AG09309 (cell line): ENCODE data around the gene CHAC1.
"Not testable (repeated sequence)": the region's sequence is repeated elsewhere in the genome, so short reads cannot be mapped to it uniquely, and the experiment has no call there.

Experiments used
- DNase-seq: peaks from one replicate; pipeline ENCODE4 v3.0.0-alpha.2; 2010; ENCODE audit warnings: low read depth
- H3K4me3 ChIP-seq: 2 replicates; pipeline ENCODE4 v1.5.1; 2011; ENCODE audit warnings: mild to moderate bottlenecking, low read depth, low read length, moderate library complexity; ENCODE audit not compliant: control insufficient read depth
- TF ChIP-seq, protein P1 (sequence below): IDR thresholded peaks from 2 replicates; pipeline ENCODE4 v1.5.1; 2011; ENCODE audit warnings: mild to moderate bottlenecking, low read depth, low read length, inconsistent platforms; ENCODE audit not compliant: insufficient read depth, control insufficient read depth; ENCODE audit errors: missing control alignments

The CHAC1 gene

DNA sequence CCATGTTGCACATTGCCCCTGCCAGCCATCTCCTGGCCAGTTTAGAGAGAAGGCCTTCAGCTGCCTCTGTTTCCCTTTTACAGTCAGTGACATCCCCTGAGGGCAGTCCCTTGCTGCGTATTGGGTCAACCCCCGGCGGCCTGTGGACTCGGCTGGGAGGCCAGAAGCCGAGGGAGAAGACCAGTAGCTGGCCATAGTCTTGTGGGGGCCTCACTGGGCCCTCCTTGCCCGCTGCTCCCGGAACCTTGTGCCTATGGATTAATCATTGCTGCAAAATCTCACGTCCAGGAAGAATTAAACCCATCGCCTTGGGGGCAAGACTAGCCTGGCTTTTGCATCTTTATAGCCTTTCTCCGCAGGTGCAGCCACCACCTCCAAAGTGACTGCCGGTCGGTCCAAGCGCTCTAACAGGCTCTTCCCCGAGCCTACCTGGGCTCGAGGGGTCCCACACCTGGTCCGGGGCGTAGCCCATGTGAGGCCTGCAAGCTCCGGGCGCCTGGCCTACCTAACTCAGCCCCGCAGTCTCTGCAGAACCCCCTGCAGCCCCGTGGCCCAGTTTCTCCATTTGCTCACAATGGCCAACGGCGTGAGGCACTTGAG, 870 bp upstream of the CHAC1 start:
- peak overlapping the region; percentile 95 for H3K4me3 ChIP-seq
- no peak for DNase-seq
- TF ChIP-seq, protein P1, sequence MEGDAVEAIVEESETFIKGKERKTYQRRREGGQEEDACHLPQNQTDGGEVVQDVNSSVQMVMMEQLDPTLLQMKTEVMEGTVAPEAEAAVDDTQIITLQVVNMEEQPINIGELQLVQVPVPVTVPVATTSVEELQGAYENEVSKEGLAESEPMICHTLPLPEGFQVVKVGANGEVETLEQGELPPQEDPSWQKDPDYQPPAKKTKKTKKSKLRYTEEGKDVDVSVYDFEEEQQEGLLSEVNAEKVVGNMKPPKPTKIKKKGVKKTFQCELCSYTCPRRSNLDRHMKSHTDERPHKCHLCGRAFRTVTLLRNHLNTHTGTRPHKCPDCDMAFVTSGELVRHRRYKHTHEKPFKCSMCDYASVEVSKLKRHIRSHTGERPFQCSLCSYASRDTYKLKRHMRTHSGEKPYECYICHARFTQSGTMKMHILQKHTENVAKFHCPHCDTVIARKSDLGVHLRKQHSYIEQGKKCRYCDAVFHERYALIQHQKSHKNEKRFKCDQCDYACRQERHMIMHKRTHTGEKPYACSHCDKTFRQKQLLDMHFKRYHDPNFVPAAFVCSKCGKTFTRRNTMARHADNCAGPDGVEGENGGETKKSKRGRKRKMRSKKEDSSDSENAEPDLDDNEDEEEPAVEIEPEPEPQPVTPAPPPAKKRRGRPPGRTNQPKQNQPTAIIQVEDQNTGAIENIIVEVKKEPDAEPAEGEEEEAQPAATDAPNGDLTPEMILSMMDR, result no peak

DNA sequence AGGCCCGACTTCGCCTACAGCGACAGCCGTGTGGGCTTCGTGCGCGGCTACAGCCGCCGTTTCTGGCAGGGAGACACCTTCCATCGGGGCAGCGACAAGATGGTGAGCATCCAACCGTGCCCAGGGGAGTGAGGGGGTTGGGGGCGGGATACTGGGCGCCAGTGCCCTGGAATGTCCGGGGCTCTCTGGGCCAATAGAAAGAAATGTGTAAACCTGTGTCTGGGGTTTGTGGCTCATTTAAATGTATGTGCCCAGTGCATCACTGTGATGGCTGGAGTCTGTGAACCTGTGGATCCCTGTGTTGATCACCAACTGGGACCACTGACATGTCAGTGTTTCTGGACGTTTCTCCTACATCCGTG, 423 bp downstream of the CHAC1 start:
- H3K4me3 ChIP-seq, result peak overlapping the region; percentile 95
- no peak for DNase-seq
- TF ChIP-seq, protein P1, result no peak

DNA sequence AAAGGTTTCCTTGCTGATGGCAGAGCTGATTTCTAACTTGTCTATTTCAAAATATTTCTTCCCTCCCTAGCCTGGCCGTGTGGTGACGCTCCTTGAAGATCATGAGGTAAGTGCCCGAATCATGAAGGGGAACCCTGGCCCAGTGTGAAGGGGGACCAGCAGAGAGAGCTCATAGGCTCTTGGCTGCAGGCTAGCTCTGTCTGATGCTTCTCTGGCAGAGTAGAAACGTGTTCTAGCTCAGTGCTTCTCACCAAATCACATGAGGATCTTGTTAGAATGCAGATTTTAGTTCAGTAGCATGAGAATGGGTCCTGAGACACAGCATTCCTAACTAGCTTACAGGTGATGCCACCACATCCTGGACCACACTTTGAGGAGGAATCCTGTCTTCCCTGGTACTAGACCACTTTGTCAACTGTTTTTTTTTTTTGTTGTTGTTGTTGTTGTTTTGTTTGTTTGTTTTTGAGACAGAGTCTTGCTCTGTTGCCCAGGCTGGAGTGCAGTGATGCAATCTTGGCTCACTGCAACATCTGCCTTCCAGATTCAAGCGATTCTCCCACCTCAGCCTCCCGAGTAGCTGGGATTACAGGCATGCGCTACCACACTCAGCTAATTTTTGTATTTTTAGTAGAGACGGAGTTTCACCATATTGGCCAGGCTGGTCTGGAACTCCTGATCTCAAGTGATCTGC, 1.0 kb downstream of the CHAC1 start:
- peak overlapping the region; percentile 95 for H3K4me3 ChIP-seq

DNA sequence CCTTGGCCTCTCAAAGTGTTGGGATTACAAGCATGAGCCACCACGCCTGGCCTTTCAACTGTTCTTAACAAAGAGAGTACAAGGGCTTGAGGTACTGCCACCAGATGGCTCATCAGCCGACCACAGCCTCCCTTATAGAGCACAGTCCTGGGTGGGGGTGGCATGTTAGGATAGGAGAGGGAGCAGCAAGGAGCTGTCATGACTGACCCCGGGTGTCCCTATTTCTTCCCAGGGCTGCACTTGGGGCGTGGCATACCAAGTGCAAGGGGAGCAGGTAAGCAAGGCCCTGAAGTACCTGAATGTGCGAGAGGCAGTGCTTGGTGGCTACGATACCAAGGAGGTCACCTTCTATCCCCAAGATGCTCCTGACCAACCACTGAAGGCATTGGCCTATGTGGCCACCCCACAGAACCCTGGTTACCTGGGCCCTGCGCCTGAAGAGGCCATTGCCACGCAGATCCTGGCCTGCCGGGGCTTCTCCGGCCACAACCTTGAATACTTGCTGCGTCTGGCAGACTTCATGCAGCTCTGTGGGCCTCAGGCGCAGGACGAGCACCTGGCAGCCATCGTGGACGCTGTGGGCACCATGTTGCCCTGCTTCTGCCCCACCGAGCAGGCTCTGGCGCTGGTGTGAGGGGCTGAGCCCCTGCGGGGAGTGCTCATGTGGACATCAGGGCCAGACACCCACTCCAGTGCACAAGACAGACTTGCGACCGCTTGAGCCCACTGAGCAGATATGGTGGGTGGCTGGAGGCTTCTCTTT, 2.1 kb downstream of the CHAC1 start:
- peak overlapping the region; percentile 95 for H3K4me3 ChIP-seq
- TF ChIP-seq, protein P1, result no peak
- DNase-seq, result no peak

More for the DNA sequence above, 1.0 kb downstream of the CHAC1 start:
- DNase-seq, result not testable (repeated sequence)

DNA sequence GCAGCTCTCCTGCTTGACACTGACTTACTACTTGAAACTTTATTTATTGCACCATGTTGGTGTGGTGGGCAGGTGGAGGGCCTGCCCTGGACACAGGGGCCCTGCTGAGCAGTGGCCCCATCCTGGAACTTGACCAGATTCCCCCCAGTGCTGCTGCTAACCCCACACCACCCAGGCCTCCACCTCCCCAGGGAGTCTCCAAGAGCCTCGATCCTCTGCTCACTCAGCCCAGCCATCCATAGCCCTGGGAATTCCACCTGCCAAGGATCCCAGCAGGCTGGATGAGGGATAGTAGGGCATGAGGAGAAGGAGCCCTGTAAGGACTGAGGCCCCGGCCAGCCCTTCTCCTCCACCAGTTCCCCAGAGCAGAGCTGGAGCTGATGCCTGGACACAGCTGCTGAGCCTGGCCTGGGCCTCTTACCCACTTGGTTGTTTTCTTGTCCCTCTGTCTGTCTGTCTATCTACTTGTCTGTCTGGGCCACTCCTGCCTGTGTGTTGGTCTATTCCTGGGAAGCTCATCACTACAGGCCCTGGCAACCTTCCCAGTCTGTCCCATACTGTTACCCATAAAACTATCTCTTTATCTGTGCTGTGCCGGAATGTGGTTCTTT, 2.8 kb downstream of the CHAC1 start:
- TF ChIP-seq, protein P1, result no peak
- H3K4me3 ChIP-seq, result peak overlapping the region; percentile 95
- no peak for DNase-seq

DNA sequence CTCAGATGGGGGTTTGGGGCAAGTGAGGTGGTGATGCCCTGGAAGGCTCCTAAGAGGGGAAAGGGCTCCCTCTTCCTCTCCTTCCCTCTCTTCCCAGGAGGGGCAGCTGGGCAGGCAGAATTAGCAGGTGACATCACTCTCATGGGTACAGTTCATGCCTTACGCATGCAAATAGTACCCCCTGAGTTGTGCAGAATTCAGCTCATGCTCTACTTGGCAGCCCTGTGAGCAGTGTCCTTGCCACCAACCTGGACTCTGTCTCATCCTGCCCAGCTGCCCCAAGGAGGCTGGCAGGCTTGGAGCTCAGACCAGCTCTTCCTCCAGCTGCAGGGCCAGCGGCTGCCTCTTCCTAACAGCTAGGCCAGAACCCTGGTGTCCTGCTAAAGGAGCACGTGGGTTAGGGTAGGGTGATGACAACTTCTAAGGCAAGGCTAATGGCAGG, 3.3 kb downstream of the CHAC1 start:
- no peak overlapping the region; the same call in 1 of the 2 replicates for H3K4me3 ChIP-seq
- DNase-seq, result no peak
- TF ChIP-seq, protein P1, result no peak

DNA sequence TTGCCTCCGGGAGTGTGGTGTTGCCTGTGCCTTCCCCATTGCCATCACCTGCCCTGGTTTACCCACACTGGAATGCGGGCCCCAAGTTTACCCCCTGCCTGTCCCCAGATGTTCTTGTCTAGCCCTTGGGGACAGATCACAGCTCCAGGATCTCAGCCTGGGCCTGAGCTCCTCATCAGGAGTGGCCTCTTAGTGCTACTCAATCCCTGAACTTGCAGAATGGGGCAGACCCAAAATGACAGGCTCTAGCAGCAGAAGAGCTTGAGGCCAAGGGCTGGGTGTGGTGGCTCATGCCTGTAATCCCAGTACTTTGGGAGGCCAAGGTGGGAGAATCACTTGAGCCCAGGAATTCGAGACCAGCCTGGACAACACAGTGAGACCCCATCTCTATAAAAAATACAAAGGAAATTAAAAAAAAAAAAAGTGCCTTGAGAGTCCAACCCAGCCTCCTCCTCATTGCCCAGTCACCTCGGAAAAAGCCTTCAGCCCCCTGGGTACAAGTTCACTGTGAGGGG, 3.8 kb downstream of the CHAC1 start:
- TF ChIP-seq, protein P1, result no peak
- no peak overlapping the region for H3K4me3 ChIP-seq
- DNase-seq, result no peak
